K562 (cell line): Measurements from ENCODE around the gene MAP3K19. TPM values are rescaled to one million over a fixed set of nuclear protein-coding genes. Genes with fewer than 3 reads are reported as not detected.

Experiments used
- ATAC-seq: fragments of 200-7000 bp; cut with Tn5 transposase; 3 replicates; pipeline ENCODE4 v1.9.1; 2020; ENCODE audit warnings: moderate library complexity
- BruUV-seq: library from RNA; stranded (reverse); fragments of 400-500 nt; replicated peaks from 2 replicates; lab custom pipeline; 2021; lab: Mats Ljungman, UMichigan
- CTCF ChIA-PET: fragments of 300-600 bp; formaldehyde crosslinking; extraction: SDS; loops from one replicate; lab custom pipeline; 2021; ENCODE audit warnings: low intra/inter-chr PET ratio; lab: Yijun Ruan, JAX
- POLR2A ChIA-PET: fragments of 300-600, 350-650 bp; sonication (Branson Sonifier 250); formaldehyde crosslinking; extraction: SDS; loops from one replicate; lab custom pipeline; 2021; ENCODE audit warnings: antibody characterized with exemption, inconsistent platforms; lab: Yijun Ruan, JAX
- DNase-seq, 4 experiments: peaks; one replicate each; pipeline versions ENCODE4 v3.0.0 to v3.0.0-alpha.2; 2011 to 2018; ENCODE audit warnings: low spot score in 3 of 4, mixed read lengths in 3 of 4; ENCODE audit errors: extremely low read depth in 1 of 4
- FAIRE-seq: peaks from 2 replicates; lab custom pipeline; 2011; peaks lifted over from hg19 to GRCh38; lab: Jason Lieb, UNC
- H2AFZ ChIP-seq: 2 replicates; pipeline ENCODE4 v1.6.0; 2011; ENCODE audit warnings: low read depth, low read length, control low read depth, inconsistent platforms
- H3K27ac ChIP-seq: fragments of 200-600 bp; 3 replicates; pipeline ENCODE4 v1.8.0; 2011; ENCODE audit warnings: low read depth, mild to moderate bottlenecking, control low read depth, inconsistent platforms, low read length, moderate library complexity, mixed read lengths; ENCODE audit errors: extremely low read depth
- H3K27me3 ChIP-seq, 2 experiments: fragments of 300-600 bp in 1 of 2; 2 replicates in 1 of 2; 3 replicates in 1 of 2; pipeline versions ENCODE4 v1.6.0 to v1.8.0; 2011; ENCODE audit warnings: inconsistent platforms in 2 of 2, low read length in 2 of 2, mild to moderate bottlenecking in 1 of 2, mixed read lengths in 1 of 2, moderate library complexity in 1 of 2; ENCODE audit not compliant: control insufficient read depth in 2 of 2, insufficient read depth in 2 of 2
- H3K36me3 ChIP-seq: fragments of 300-600 bp; 3 replicates; pipeline ENCODE4 v1.8.0; 2011; ENCODE audit warnings: mild to moderate bottlenecking, low read length, inconsistent platforms; ENCODE audit not compliant: control insufficient read depth, insufficient read depth
- H3K4me1 ChIP-seq, 2 experiments: fragments of 200-600 bp in 1 of 2; replicated peaks in 1 of 2; 2 replicates in 1 of 2; 3 replicates in 1 of 2; pipeline versions ENCODE4 v1.5.1 to v1.8.0; 2011; ENCODE audit warnings: inconsistent platforms in 2 of 2, low read length in 2 of 2, mild to moderate bottlenecking in 1 of 2, mixed read lengths in 1 of 2, moderate library complexity in 1 of 2; ENCODE audit not compliant: control insufficient read depth in 2 of 2, insufficient read depth in 2 of 2
- H3K4me2 ChIP-seq: 2 replicates; pipeline ENCODE4 v1.6.1; 2011; ENCODE audit warnings: low read length, control low read depth, inconsistent platforms, mixed read lengths; ENCODE audit not compliant: insufficient read depth
- H3K4me3 ChIP-seq: fragments of 200-600 bp; sonication (generic), shearing (Covaris generic); 2 replicates; pipeline ENCODE4 v1.5.1; 2016; ENCODE audit warnings: control low read depth, inconsistent platforms
- H3K79me2 ChIP-seq: fragments of 200-600 bp; 3 replicates; pipeline ENCODE4 v1.8.0; 2011; ENCODE audit warnings: low read length, inconsistent platforms; ENCODE audit not compliant: control insufficient read depth, insufficient read depth
- H3K9ac ChIP-seq, 2 experiments: 2 replicates each; pipeline versions ENCODE4 v1.6.0 to v1.6.1; 2011; ENCODE audit warnings: low read depth in 2 of 2, low read length in 2 of 2, control low read depth in 1 of 2, inconsistent platforms in 1 of 2, mild to moderate bottlenecking in 1 of 2, mixed read lengths in 1 of 2; ENCODE audit not compliant: insufficient read depth in 1 of 2
- H3K9me1 ChIP-seq: one replicate; pipeline ENCODE4 v1.6.0; 2011; ENCODE audit warnings: inconsistent platforms, mild to moderate bottlenecking, low read length, moderate library complexity; ENCODE audit not compliant: control insufficient read depth, insufficient read depth
- H3K9me3 ChIP-seq: replicated peaks from 2 replicates; pipeline ENCODE4 v1.5.1; 2011; ENCODE audit warnings: low read depth, low read length, inconsistent platforms; ENCODE audit not compliant: control insufficient read depth, insufficient read depth
- H4K20me1 ChIP-seq: replicated peaks from 2 replicates; pipeline ENCODE4 v1.6.1; 2011; ENCODE audit warnings: low read length, inconsistent platforms, mixed read lengths; ENCODE audit not compliant: control insufficient read depth, insufficient read depth
- CBX2 ChIP-seq: fragments of 200-600 bp; sonication (generic); IDR thresholded peaks from one replicate; pipeline ENCODE4 v1.6.1; 2012; ENCODE audit warnings: mild to moderate bottlenecking, low read length, inconsistent platforms; ENCODE audit not compliant: insufficient read depth, poor library complexity, severe bottlenecking
- FOS ChIP-seq: IDR thresholded peaks from 3 replicates; pipeline ENCODE4 v1.6.1; 2011; ENCODE audit not compliant: insufficient read length; ENCODE audit errors: extremely low read depth
- FOXJ2 ChIP-seq: fragments of 200-800 bp; sonication (Bioruptor generic); IDR thresholded peaks from 2 replicates; pipeline ENCODE4 v1.6.1; 2016; ENCODE audit warnings: missing genetic modification characterization, missing compliant biosample characterization
- FOXK2 ChIP-seq, 2 experiments: fragments of 450-650 bp; IDR thresholded peaks in 1 of 2; conservative IDR thresholded peaks in 1 of 2; 2 replicates each; pipeline ENCODE4 v1.6.1; 2016; ENCODE audit warnings: low read depth in 2 of 2, mild to moderate bottlenecking in 1 of 2
- GTF2A2 ChIP-seq: IDR thresholded peaks from 2 replicates; pipeline ENCODE4 v1.6.1; 2016; ENCODE audit warnings: mild to moderate bottlenecking, missing genetic modification characterization, missing compliant biosample characterization
- MIER1 ChIP-seq: fragments of 450-650 bp; IDR thresholded peaks from 2 replicates; pipeline ENCODE4 v1.6.1; 2016; ENCODE audit warnings: antibody characterized with exemption, mild to moderate bottlenecking, low read depth
- MTA3 ChIP-seq: fragments of 450-650 bp; formaldehyde crosslinking; IDR thresholded peaks from 2 replicates; pipeline ENCODE4 v1.6.1; 2017; ENCODE audit warnings: mild to moderate bottlenecking, borderline replicate concordance
- NFRKB ChIP-seq: fragments of 450-650 bp; IDR thresholded peaks from 2 replicates; pipeline ENCODE4 v1.6.1; 2016; ENCODE audit warnings: low read depth
- RFX1 ChIP-seq: fragments of 450-650 bp; IDR thresholded peaks from 2 replicates; pipeline ENCODE4 v1.6.1; 2016; ENCODE audit warnings: mild to moderate bottlenecking, moderate library complexity
- SRSF7 ChIP-seq: fragments of 200-400 bp; formaldehyde crosslinking; optimal IDR thresholded peaks from 2 replicates; pipeline ENCODE3; 2017; ENCODE audit warnings: mild to moderate bottlenecking, low read depth, low read length
- TBP ChIP-seq: optimal IDR thresholded peaks from 2 replicates; pipeline ENCODE3; 2011; ENCODE audit warnings: low read depth, low read length, improper control_type of control experiment
- XRCC4 ChIP-seq: IDR thresholded peaks from one replicate; pipeline ENCODE4 v1.6.1; 2011; ENCODE audit not compliant: insufficient read depth, insufficient read length; ENCODE audit errors: extremely low read depth
- WGBS: fragments of 100-300 bp; shearing (Covaris generic); methylation state at CpG from one replicate; pipeline ENCODE4 v1.1.6; 2016; ENCODE audit warnings: low coverage, mixed read lengths; ENCODE audit not compliant: insufficient coverage; ENCODE audit errors: missing lambda C conversion rate; 5-methylcytosine and 5-hydroxymethylcytosine counted together
- in situ Hi-C: fragments of 300-500 bp; cut with MboI; formaldehyde crosslinking; loops from 4 replicates; pipeline ENCODE4 v1.15.0; 2018; ENCODE audit warnings: inconsistent platforms, mixed read lengths
- intact Hi-C: fragments of 100-400 bp; cut with micrococcal nuclease; formaldehyde crosslinking; loops from 2 replicates; pipeline ENCODE4 v1.14.2; 2022
- polyA plus RNA-seq, 8 experiments: library from polyadenylated mRNA; depleted of rRNA in 4 of 8; stranded (reverse) in 5 of 8; unstranded in 3 of 8; fragments of >200 nt; fragmentation: Nextera tagmentation in 2 of 8; fragmentation: Illumina TruSeq in 1 of 8; extraction: Ambion mirVana in 2 of 8; extraction: Trizol in 1 of 8; gene quantifications; 2 replicates each; pipeline versions ENCODE4 v1.2.1 to v1.2.3, GENCODE V29; 2011 to 2014; ENCODE audit warnings: inconsistent platforms in 1 of 8, missing spikeins in 1 of 8
- total RNA-seq, 7 experiments: library from RNA; depleted of rRNA in 6 of 7; stranded (reverse); fragments of >200 nt in 6 of 7; fragmentation: Illumina TruSeq in 2 of 7; extraction: Trizol in 2 of 7; gene quantifications; 2 replicates each; pipeline versions ENCODE4 v1.2.1 to v1.2.3, GENCODE V29; 2011 to 2021; ENCODE audit warnings: low replicate concordance in 1 of 7
- TF ChIP-seq, protein P1 (sequence below): sonication (generic); formaldehyde crosslinking; IDR thresholded peaks from 2 replicates; pipeline ENCODE4 v1.8.1; 2023; ENCODE audit warnings: missing genetic modification reagents, mild to moderate bottlenecking, borderline replicate concordance
- TF ChIP-seq, protein P2 (sequence below): sonication (generic); formaldehyde crosslinking; IDR thresholded peaks from 2 replicates; pipeline ENCODE4 v1.8.1; 2022; ENCODE audit warnings: missing genetic modification reagents
- TF ChIP-seq, protein P3 (sequence below), 2 experiments: fragments of 450-650 bp; conservative IDR thresholded peaks; 2 replicates each; pipeline ENCODE4 v1.6.1; 2017; ENCODE audit warnings: mild to moderate bottlenecking in 2 of 2, moderate library complexity in 2 of 2

MAP3K19 gene
- total and polyA plus RNA-seq, 9 of the 15 experiments (the other 6 are each of a cell fraction or from before 2014, with no cell fraction given) = 0.29 TPM; not detected in 8

DNA sequence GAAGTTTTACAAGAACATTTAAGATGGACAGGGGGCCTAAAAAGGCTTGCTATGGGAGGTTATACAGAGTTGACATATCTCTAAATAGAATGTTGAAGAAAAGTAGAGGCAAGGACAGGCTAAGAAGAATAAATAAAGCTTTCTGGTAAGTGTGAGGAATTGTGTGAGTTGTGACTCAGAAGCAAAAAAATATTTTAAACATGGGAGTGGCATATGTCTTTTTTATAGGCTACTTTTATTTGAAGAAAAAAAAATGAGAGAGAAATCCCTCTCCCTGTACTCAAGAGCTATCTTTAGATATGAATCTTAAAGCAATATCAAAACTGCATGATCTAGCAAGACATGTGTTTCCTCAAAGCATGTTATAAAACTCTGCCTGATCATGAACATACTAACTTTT lies 45.9 kb upstream of the MAP3K19 start (continued):
- TF ChIP-seq MIER1 (no peak), GTF2A2 (tag) (no peak), FOXK2 (conservative IDR thresholded peaks at IDR 0.05 in 1 of 2, IDR thresholded peaks at IDR 0.05 in 1 of 2; ENCODE audit: low read depth in 2 of 2) (no peak), CBX2 (no peak)

DNA sequence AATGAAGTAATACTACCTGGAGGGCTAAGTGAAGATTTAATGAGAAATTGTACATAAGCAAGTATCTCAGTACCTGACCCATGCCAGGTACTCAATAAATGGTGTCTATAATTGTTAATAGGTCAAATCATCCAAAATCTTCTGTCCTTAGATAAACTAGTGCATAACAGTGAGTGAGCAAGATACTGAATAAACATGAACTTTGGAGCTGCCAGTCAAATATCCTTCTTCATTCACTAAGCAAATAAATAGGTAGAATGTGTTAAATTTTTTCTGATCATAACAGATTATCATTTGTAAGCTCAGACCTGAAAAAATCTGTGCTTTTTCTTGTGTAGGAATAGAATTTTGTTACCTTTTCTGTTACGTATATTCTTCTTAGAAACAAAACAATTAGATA lies 44.4 kb upstream of the MAP3K19 start:
- WGBS = 88% methylated on average over 1 of the region's 1 CpG
- no peaks in the 10 kb centered on the region for H3K27me3 ChIP-seq
- no peak for TF ChIP-seq MTA3
- no peak for TF ChIP-seq FOS
- no peak for TF ChIP-seq FOXJ2 (tag)
- no peak for TF ChIP-seq XRCC4
- no peak for TF ChIP-seq SRSF7
- no peak for TF ChIP-seq RFX1
- TF ChIP-seq NFRKB = no peak
- TF ChIP-seq TBP = no peak
- TF ChIP-seq, protein P1, sequence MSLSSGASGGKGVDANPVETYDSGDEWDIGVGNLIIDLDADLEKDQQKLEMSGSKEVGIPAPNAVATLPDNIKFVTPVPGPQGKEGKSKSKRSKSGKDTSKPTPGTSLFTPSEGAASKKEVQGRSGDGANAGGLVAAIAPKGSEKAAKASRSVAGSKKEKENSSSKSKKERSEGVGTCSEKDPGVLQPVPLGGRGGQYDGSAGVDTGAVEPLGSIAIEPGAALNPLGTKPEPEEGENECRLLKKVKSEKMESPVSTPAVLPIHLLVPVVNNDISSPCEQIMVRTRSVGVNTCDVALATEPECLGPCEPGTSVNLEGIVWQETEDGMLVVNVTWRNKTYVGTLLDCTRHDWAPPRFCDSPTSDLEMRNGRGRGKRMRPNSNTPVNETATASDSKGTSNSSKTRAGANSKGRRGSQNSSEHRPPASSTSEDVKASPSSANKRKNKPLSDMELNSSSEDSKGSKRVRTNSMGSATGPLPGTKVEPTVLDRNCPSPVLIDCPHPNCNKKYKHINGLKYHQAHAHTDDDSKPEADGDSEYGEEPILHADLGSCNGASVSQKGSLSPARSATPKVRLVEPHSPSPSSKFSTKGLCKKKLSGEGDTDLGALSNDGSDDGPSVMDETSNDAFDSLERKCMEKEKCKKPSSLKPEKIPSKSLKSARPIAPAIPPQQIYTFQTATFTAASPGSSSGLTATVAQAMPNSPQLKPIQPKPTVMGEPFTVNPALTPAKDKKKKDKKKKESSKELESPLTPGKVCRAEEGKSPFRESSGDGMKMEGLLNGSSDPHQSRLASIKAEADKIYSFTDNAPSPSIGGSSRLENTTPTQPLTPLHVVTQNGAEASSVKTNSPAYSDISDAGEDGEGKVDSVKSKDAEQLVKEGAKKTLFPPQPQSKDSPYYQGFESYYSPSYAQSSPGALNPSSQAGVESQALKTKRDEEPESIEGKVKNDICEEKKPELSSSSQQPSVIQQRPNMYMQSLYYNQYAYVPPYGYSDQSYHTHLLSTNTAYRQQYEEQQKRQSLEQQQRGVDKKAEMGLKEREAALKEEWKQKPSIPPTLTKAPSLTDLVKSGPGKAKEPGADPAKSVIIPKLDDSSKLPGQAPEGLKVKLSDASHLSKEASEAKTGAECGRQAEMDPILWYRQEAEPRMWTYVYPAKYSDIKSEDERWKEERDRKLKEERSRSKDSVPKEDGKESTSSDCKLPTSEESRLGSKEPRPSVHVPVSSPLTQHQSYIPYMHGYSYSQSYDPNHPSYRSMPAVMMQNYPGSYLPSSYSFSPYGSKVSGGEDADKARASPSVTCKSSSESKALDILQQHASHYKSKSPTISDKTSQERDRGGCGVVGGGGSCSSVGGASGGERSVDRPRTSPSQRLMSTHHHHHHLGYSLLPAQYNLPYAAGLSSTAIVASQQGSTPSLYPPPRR (CRISPR knock-in tag) = no peak
- TF ChIP-seq, protein P2, sequence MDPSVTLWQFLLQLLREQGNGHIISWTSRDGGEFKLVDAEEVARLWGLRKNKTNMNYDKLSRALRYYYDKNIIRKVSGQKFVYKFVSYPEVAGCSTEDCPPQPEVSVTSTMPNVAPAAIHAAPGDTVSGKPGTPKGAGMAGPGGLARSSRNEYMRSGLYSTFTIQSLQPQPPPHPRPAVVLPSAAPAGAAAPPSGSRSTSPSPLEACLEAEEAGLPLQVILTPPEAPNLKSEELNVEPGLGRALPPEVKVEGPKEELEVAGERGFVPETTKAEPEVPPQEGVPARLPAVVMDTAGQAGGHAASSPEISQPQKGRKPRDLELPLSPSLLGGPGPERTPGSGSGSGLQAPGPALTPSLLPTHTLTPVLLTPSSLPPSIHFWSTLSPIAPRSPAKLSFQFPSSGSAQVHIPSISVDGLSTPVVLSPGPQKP (CRISPR knock-in tag) = no peak
- TF ChIP-seq, protein P3, sequence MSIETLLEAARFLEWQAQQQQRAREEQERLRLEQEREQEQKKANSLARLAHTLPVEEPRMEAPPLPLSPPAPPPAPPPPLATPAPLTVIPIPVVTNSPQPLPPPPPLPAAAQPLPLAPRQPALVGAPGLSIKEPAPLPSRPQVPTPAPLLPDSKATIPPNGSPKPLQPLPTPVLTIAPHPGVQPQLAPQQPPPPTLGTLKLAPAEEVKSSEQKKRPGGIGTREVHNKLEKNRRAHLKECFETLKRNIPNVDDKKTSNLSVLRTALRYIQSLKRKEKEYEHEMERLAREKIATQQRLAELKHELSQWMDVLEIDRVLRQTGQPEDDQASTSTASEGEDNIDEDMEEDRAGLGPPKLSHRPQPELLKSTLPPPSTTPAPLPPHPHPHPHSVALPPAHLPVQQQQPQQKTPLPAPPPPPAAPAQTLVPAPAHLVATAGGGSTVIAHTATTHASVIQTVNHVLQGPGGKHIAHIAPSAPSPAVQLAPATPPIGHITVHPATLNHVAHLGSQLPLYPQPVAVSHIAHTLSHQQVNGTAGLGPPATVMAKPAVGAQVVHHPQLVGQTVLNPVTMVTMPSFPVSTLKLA (conservative IDR thresholded peaks at IDR 0.05) = no peak

More for the DNA sequence above, 44.4 kb upstream of the MAP3K19 start:
- POLR2A ChIA-PET = no interaction called here
- peaks cover 32% of the 10 kb centered on the region for H3K36me3 ChIP-seq
- BruUV-seq = no TSS peak
- H3K9me1 ChIP-seq = no peaks in the 10 kb centered on the region
- no peak overlapping the region for H3K4me3 ChIP-seq
- CTCF ChIA-PET = no interaction called here
- H2AFZ ChIP-seq = no peak overlapping the region
- FAIRE-seq = no peak
- peaks cover 24% of the 10 kb centered on the region for H3K79me2 ChIP-seq
- no peak overlapping the region for H3K4me2 ChIP-seq
- intact Hi-C loops (no loop called here), in situ Hi-C loops (no loop called here)
- no peak overlapping the region for H3K9ac ChIP-seq
- no peak overlapping the region for H3K27ac ChIP-seq
- no peak for ATAC-seq
- no peaks in the 10 kb centered on the region for H3K9me3 ChIP-seq
- DNase-seq = no peak
- H4K20me1 ChIP-seq = no peaks in the 10 kb centered on the region
- H3K4me1 ChIP-seq = no peaks in the 10 kb centered on the region
